Esophagus muscularis mucosa (tissue), 4 donors: Measurements from ENCODE around the gene ZNF385A.

Experiments used
- CTCF ChIP-seq, 3 experiments: fragments of 200-600 bp in 2 of 3; fragments of 450-650 bp in 1 of 3; sonication (generic) in 2 of 3; IDR thresholded peaks; one replicate each; pipeline ENCODE4 v1.5.1; 2017 to 2019; ENCODE audit warnings: antibody characterized with exemption in 3 of 3, mild to moderate bottlenecking in 2 of 3, moderate library complexity in 1 of 3
- EP300 ChIP-seq: sonication (generic); formaldehyde crosslinking; IDR thresholded peaks from one replicate; pipeline ENCODE4 v1.6.1; 2017; ENCODE audit warnings: antibody characterized with exemption
- POLR2A ChIP-seq: fragments of 450-650 bp; IDR thresholded peaks from one replicate; pipeline ENCODE4 v1.6.1; 2017; ENCODE audit warnings: antibody characterized with exemption, moderate library complexity, mild to moderate bottlenecking, low read depth
- POLR2AphosphoS5 ChIP-seq, 2 donors: sonication (generic); formaldehyde crosslinking; IDR thresholded peaks; one replicate each; pipeline ENCODE4 v1.6.1; 2017; ENCODE audit warnings: antibody characterized with exemption in 2 of 2

- TF ChIP-seq POLR2A, result no peak
- no peak for TF ChIP-seq CTCF (IDR thresholded peaks at IDR 0.05)
- TF ChIP-seq POLR2AphosphoS5 (IDR thresholded peaks at IDR 0.05), result peak; percentile 27
- no peak for TF ChIP-seq EP300
These were observed 44.5 kb upstream of the ZNF385A start for GRCh38 chr12:54429014-54429471.
